ENCODE results near the gene RAP1GAP2. TPM values are rescaled to one million over a fixed set of nuclear protein-coding genes. Genes with fewer than 3 reads are reported as not detected.
"Not testable (repeated sequence)": the region's sequence is repeated elsewhere in the genome, so short reads cannot be mapped to it uniquely, and the experiment has no call there.

RAP1GAP2 gene
- total RNA-seq, 2 experiments from 2014 or later, result 0.81 to 0.86 TPM

DNA sequence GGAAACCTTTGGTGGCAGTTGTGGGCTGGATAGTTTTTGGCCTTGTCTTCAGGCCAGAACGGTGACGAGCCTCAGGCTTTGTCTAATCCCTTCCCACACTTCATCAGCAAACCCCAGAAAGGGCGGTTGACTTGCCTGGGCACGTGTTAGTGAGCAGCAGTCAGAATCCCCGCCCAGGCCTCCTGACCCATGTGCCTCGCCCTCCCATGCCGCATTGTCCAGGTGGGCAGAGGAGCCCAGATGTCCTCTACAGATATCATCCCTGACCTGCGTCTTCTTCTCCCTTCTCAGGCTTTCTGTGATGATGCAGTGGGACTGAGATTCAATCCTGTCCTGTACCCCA lies 184.6 kb downstream of the RAP1GAP2 start:
- H3K4me3 Mint-ChIP-seq, result no peak overlapping the region
- CTCF ChIA-PET, result interaction anchor here (1.2 kb wide), 1 partner anchor 32 kb away, joined by 3 read pairs; no protein-coding TSS in a partner anchor
- intact Hi-C loops (cut with micrococcal nuclease), result no loop called here
- H3K27ac Mint-ChIP-seq, result no peak overlapping the region
- H3K36me3 Mint-ChIP-seq (ENCODE audit: low read depth), result no peaks in the 10 kb centered on the region
- no peak for DNase-seq
- no peaks in the 10 kb centered on the region for H3K4me1 Mint-ChIP-seq (ENCODE audit: low read depth)
- H3K27me3 Mint-ChIP-seq (ENCODE audit: low read depth), result no peaks in the 10 kb centered on the region
- H3K9me3 Mint-ChIP-seq, result no peaks in the 10 kb centered on the region

DNA sequence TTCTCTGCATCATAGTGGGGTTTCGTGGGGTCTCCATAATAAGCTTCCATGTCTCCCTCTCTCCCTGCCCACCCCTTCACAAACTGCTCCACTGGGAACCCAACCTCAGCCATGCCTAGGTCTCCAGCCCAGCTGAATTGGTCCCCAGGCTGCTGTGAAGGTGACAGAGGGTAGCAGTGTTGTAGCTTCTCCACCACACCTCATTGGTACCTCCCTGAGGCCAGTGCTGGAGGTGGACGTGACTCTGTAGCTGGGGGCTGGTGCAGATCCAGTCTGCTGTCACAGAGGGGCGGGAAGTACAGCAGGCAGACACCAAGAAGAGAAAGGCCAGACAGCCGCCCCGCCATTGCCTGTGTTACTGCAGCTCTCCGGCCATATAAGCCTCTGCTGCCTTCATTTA lies 185.1 kb downstream of the RAP1GAP2 start:
- Mint-ChIP-seq H3K27ac (no peak overlapping the region), H3K27me3 (ENCODE audit: low read depth) (no peaks in the 10 kb centered on the region), H3K4me1 (ENCODE audit: low read depth) (no peaks in the 10 kb centered on the region), H3K36me3 (ENCODE audit: low read depth) (no peaks in the 10 kb centered on the region), H3K9me3 (no peaks in the 10 kb centered on the region), H3K4me3 (no peak overlapping the region)
- DNase-seq, result no peak
- CTCF ChIA-PET, result interaction anchor here (1.2 kb wide), 1 partner anchor 31 kb away, joined by 3 read pairs; no protein-coding TSS in a partner anchor
- intact Hi-C loops (cut with micrococcal nuclease), result no loop called here

DNA sequence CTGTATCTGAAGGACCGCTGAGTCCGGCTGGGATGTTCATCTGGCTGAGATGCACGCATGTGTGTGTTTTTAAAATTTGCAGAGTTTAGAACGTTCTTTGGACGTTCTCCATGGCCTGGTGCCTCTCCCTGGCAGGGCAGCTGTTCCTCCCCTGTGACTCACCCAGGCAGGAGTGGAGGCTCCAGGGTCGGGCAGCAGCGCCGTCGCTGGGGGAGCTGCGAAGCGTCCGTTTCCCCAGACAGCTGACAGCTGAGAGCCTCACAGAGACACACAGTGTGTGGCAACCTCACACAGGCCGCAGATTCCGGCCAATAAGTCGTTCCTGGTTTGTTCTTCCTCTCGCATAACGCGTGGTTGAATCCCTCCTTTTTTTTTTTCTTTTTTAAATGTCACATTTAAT lies 186.6 kb downstream of the RAP1GAP2 start:
- H3K27me3 Mint-ChIP-seq (ENCODE audit: low read depth), result no peaks in the 10 kb centered on the region
- no peak for DNase-seq
- peaks cover 1% of the 10 kb centered on the region for H3K36me3 Mint-ChIP-seq (ENCODE audit: low read depth)
- H3K27ac Mint-ChIP-seq, result no peak overlapping the region
- H3K9me3 Mint-ChIP-seq, result no peaks in the 10 kb centered on the region
- no peak overlapping the region for H3K4me3 Mint-ChIP-seq
- intact Hi-C loops (cut with micrococcal nuclease), result no loop called here
- CTCF ChIA-PET, result no interaction called here
- no peaks in the 10 kb centered on the region for H3K4me1 Mint-ChIP-seq (ENCODE audit: low read depth)

DNA sequence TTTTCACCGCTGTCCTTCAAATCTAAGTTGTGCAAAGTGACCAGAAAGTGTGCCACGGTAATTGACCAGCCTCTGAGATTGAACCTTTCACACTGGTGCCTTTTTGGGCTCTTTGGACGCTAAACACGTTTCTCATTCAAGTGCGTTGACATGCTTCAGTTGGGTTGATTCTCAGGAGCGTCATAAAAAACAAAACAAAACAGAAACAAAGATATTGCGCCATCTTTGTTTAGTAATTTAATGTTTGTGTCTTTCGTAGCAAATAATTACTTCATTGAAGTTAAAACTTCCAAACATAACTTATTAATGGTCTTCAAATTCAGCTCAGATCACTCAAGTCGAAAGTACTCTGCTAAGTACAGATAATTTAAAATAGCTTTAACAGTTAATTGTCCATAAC lies 187.0 kb downstream of the RAP1GAP2 start:
- H3K27ac Mint-ChIP-seq, result no peak overlapping the region
- intact Hi-C loops (cut with micrococcal nuclease), result no loop called here
- CTCF ChIA-PET, result no interaction called here
- no peak overlapping the region for H3K4me3 Mint-ChIP-seq
- H3K36me3 Mint-ChIP-seq (ENCODE audit: low read depth), result peaks cover 1% of the 10 kb centered on the region
- H3K27me3 Mint-ChIP-seq (ENCODE audit: low read depth), result no peaks in the 10 kb centered on the region
- no peaks in the 10 kb centered on the region for H3K9me3 Mint-ChIP-seq
- DNase-seq, result no peak
- no peaks in the 10 kb centered on the region for H3K4me1 Mint-ChIP-seq (ENCODE audit: low read depth)

DNA sequence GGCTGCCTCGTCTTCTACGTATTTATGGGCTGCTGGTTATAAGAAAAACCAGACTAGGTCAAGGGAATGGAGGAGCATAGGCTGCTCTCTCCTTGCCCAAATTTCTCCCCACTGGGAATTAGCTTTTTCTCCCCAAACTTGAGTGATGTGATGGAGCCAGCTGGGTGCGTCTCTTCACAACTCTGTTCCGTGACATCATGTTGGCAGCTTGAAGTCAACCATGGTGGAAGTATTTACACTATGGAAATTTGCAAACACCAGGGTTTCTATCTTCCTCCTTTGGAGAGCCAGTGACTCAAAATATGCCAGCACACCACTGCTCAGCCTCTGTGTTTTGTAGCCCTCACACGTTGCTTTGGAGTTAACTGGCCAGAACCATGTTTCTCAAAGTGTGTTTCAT lies 189.1 kb downstream of the RAP1GAP2 start:
- intact Hi-C loops (cut with micrococcal nuclease), result no loop called here
- H3K27ac Mint-ChIP-seq, result no peak overlapping the region
- DNase-seq, result no peak
- CTCF ChIA-PET, result interaction anchor here (0.7 kb wide), 1 partner anchor 164 kb away, joined by 3 read pairs; no protein-coding TSS in a partner anchor
- no peaks in the 10 kb centered on the region for H3K27me3 Mint-ChIP-seq (ENCODE audit: low read depth)
- H3K4me3 Mint-ChIP-seq, result no peak overlapping the region
- H3K9me3 Mint-ChIP-seq, result no peaks in the 10 kb centered on the region
- no peaks in the 10 kb centered on the region for H3K4me1 Mint-ChIP-seq (ENCODE audit: low read depth)
- peaks cover 1% of the 10 kb centered on the region for H3K36me3 Mint-ChIP-seq (ENCODE audit: low read depth)

DNA sequence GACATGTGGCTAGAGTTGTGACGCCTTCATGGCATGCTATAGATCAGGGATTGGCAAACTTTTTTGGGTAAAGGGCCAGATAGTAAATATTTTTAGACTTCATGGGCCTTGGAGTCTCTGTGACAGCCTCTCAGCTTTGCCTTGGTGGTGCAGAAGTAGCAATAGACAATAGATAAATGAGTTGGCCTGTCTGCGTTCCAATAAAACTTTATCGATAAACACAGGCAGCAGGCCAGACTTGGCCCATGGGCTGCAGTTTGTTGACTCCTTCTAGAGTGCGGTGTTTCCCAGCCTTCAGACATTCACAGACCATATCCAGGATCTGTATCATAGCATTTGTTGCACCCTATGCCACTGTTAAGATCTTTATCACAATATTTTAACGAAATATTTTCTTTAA lies 190.7 kb downstream of the RAP1GAP2 start:
- H3K4me3 Mint-ChIP-seq, result no peak overlapping the region
- CTCF ChIA-PET, result no interaction called here
- H3K27ac Mint-ChIP-seq, result no peak overlapping the region
- H3K4me1 Mint-ChIP-seq (ENCODE audit: low read depth), result no peaks in the 10 kb centered on the region
- H3K27me3 Mint-ChIP-seq (ENCODE audit: low read depth), result no peaks in the 10 kb centered on the region
- intact Hi-C loops (cut with micrococcal nuclease), result no loop called here
- peaks cover 1% of the 10 kb centered on the region for H3K36me3 Mint-ChIP-seq (ENCODE audit: low read depth)
- no peak for DNase-seq
- H3K9me3 Mint-ChIP-seq, result no peaks in the 10 kb centered on the region

DNA sequence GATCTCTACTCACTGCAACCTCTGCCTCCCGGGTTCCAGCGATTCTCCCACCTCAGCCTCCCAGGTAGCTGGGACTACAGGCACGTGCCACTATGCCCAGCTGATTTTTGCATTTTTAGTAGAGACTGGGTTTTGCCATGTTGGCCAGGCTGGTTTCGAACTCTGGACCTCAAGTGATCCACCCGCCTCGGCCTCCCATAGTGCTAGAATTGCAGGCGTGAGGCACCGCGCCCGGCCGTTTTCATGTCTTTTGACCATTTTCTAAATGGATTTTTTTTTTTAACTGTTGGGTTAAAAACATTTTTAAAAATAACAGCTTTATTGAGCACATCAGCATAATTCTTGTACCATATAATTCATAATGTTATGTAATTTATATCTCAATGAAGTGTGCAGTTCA lies 193.2 kb downstream of the RAP1GAP2 start:
- intact Hi-C loops (cut with micrococcal nuclease); H3K36me3 Mint-ChIP-seq (ENCODE audit: low read depth); DNase-seq; H3K9me3 Mint-ChIP-seq; CTCF ChIA-PET; H3K4me3 Mint-ChIP-seq; H3K27ac Mint-ChIP-seq; H3K27me3 Mint-ChIP-seq (ENCODE audit: low read depth); H3K4me1 Mint-ChIP-seq (ENCODE audit: low read depth): not testable (repeated sequence)

DNA sequence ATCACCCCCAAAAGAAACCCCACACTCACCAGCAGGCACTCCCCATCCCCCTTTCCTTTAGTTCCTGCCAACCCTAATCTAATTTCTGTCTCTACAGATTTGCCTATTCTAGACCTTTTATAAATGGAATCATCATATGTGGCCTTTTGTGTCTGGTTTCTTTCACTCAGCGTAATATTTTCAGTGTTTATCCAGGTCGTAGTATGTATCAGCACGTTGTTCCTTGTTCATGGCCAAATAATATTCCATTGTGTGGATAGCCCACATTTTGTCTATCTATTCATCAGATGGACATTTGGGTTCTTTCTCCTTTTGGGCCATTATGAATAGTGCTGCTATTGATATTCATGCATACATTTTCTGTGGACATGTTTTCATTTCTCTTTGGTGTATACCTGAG lies 193.6 kb downstream of the RAP1GAP2 start:
- CTCF ChIA-PET, result no interaction called here
- intact Hi-C loops (cut with micrococcal nuclease), result no loop called here
- H3K4me1 Mint-ChIP-seq (ENCODE audit: low read depth), result no peaks in the 10 kb centered on the region
- no peak for DNase-seq
- no peak overlapping the region for H3K27ac Mint-ChIP-seq
- no peaks in the 10 kb centered on the region for H3K27me3 Mint-ChIP-seq (ENCODE audit: low read depth)
- peaks cover 3% of the 10 kb centered on the region for H3K36me3 Mint-ChIP-seq (ENCODE audit: low read depth)
- no peak overlapping the region for H3K4me3 Mint-ChIP-seq
- H3K9me3 Mint-ChIP-seq, result no peaks in the 10 kb centered on the region

DNA sequence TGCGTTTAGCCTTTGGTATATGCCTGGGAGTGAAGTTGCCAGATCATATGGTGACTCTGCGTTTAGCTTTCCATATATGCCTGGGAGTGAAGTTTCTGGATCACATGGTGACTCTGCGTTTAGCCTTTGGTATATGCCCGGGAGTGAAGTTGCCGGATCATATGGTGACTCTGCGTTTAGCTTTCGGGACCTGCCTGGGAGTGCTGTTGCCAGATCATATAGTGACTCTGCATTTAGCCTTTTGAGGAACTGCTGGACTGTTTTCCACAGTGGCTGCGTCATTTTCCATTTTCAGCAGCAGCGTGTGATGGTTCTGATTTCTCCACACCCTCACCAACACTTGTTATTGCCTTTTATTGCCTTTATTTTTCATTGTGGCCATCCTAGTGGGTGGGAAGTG lies 194.2 kb downstream of the RAP1GAP2 start:
- Mint-ChIP-seq H3K27me3 (ENCODE audit: low read depth) (no peaks in the 10 kb centered on the region), H3K36me3 (ENCODE audit: low read depth) (peaks cover 3% of the 10 kb centered on the region), H3K9me3 (no peaks in the 10 kb centered on the region), H3K4me3 (no peak overlapping the region), H3K4me1 (ENCODE audit: low read depth) (no peaks in the 10 kb centered on the region), H3K27ac (no peak overlapping the region)
- no peak for DNase-seq
- intact Hi-C loops (cut with micrococcal nuclease), result no loop called here
- CTCF ChIA-PET, result no interaction called here

DNA sequence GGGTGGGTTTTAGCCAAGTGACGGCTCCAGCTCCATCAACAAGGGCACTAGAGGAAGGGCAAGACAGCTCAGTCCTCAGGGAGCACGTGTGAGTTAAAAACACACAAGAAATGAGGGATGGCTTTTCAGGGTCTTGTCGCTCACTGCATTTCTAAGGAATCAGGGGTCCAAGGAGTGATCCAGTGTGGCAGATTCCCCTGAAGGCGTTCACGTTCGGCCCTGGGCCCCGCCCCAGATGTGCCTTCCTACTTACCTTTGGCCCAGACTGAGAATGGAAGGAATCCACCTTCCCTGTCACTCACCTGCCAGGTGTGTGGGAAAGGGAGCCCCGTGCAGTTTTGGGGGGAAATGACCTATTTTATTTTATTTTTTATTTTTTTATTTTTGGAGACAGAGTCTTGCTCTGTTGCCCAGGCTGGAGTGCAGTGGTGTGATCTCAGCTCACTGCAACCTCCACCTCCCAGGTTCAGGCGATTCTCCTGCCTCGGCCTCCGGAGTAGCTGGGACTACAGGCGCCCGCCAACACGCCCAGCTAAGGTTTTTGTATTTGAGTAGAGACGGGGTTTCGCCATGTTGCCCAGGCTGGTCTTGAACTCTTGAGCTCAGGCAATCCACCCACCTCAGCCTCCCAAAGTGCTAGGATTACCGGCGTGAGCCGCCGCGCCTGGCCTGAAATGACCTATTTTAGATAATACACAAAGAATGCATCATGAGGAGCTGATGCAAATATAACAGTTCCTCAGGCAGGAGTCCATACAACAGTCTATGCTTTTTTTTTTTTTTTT lies 195.3 kb downstream of the RAP1GAP2 start:
- H3K36me3 Mint-ChIP-seq (ENCODE audit: low read depth); H3K4me1 Mint-ChIP-seq (ENCODE audit: low read depth); DNase-seq; H3K4me3 Mint-ChIP-seq; CTCF ChIA-PET; H3K27me3 Mint-ChIP-seq (ENCODE audit: low read depth); H3K27ac Mint-ChIP-seq; intact Hi-C loops (cut with micrococcal nuclease); H3K9me3 Mint-ChIP-seq: not testable (repeated sequence)

DNA sequence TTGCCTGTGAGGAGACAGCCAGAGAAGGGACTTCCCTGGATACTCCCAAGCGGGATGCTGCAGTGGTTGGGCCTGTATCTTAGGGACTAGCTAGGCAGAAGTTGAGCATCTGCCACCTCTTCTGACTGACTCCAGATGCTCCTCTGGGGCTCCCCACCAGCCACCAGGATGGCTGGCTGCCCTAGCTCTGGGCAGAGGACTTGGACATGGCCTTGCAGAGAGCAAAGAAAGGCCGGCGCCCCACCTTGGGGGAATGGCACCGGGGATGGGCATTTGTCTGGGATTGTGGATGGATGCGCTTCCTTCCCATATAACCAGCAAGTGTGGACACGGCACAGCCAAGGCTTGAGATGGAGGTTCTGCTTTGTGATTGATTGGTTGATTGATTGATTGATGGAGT lies 198.2 kb downstream of the RAP1GAP2 start:
- Mint-ChIP-seq H3K9me3 (no peaks in the 10 kb centered on the region), H3K27ac (no peak overlapping the region), H3K36me3 (ENCODE audit: low read depth) (peaks cover 1% of the 10 kb centered on the region), H3K27me3 (ENCODE audit: low read depth) (no peaks in the 10 kb centered on the region), H3K4me1 (ENCODE audit: low read depth) (no peaks in the 10 kb centered on the region), H3K4me3 (no peak overlapping the region)
- CTCF ChIA-PET, result no interaction called here
- intact Hi-C loops (cut with micrococcal nuclease), result no loop called here
- DNase-seq, result no peak

DNA sequence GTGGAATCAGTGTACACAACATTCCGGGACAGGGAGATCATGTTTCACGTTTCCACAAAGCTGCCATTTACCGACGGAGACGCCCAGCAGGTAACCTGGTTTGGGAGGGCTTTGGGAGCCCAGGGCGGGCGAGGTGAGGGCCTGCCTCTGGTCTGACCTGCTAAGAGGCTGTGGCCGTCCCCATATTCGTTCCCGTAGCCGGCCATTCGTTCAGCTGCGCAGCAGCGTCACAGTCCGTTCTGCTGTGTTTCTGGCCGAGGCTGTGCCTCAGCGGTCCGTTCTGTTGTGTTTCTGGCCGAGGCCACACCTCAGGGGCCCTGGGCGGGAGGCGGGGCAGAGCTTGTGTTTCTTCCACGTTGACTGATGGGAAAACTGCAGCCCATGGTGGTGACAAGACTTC lies 199.1 kb downstream of the RAP1GAP2 start:
- CTCF ChIA-PET, result no interaction called here
- Mint-ChIP-seq H3K27ac (no peak overlapping the region), H3K27me3 (ENCODE audit: low read depth) (no peaks in the 10 kb centered on the region), H3K4me3 (no peak overlapping the region), H3K36me3 (ENCODE audit: low read depth) (peaks cover 1% of the 10 kb centered on the region), H3K4me1 (ENCODE audit: low read depth) (no peaks in the 10 kb centered on the region), H3K9me3 (no peaks in the 10 kb centered on the region)
- intact Hi-C loops (cut with micrococcal nuclease), result no loop called here
- no peak for DNase-seq

DNA sequence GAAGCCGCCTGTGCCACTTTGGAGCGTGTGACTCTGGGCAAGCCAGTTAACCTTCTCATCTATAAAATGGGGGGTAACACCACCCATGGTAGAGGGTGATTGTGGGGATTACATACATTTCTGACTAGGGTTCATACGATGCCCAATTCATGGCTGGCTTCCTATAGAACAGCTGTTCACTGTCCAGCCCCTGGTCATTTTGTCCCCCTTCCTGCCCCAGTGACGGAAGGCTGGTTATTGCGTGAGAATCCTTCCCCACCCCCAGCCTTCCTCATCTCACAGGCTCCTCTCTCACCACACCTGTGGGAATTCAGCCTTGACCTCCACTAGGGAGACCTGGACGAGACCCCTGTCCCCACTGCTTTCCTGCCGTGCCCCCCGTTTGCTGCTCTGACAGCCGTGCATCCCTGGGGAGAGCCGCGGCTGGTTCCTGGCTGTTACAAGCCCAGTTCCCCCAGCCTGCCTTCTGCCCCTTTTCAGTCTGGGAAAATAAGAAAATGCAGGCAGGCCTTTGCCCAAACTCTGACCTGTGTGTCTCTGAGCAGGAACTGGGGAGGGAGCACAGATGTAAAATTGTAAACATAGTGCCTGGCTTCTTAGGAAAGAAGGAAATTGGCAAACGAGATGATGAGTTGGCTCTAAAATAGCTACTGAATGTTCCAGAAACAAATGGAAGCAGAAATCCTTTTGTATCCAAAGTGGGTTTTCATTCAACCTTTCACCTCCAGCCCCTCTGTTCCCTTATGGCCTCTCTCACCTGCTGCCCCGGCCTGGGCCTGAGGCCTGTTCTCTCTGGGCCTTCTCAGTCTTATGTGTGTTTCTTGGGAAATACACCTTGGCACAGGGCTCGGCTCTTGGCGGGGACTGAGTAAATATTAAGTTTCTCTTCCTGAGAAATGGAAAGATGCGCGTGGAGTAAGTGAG lies 199.9 kb downstream of the RAP1GAP2 start:
- CTCF ChIA-PET, result interaction anchor here (1.1 kb wide), 2 partner anchors 16 to 168 kb away, joined by 3 read pairs; no protein-coding TSS in a partner anchor
- H3K27me3 Mint-ChIP-seq (ENCODE audit: low read depth), result no peaks in the 10 kb centered on the region

More for the DNA sequence above, 199.9 kb downstream of the RAP1GAP2 start:
- no peak for DNase-seq
- Mint-ChIP-seq H3K4me1 (ENCODE audit: low read depth) (no peaks in the 10 kb centered on the region), H3K9me3 (no peaks in the 10 kb centered on the region), H3K27ac (no peak overlapping the region), H3K36me3 (ENCODE audit: low read depth) (peaks cover 1% of the 10 kb centered on the region), H3K4me3 (no peak overlapping the region)
- intact Hi-C loops (cut with micrococcal nuclease), result no loop called here
